ENCODE measurements around the gene EEFSEC. TPM values are rescaled to one million over a fixed set of nuclear protein-coding genes. Genes with fewer than 3 reads are reported as not detected.

The EEFSEC gene
- total RNA-seq, 1 experiment from 2014 or later: 21.3 TPM

DNA sequence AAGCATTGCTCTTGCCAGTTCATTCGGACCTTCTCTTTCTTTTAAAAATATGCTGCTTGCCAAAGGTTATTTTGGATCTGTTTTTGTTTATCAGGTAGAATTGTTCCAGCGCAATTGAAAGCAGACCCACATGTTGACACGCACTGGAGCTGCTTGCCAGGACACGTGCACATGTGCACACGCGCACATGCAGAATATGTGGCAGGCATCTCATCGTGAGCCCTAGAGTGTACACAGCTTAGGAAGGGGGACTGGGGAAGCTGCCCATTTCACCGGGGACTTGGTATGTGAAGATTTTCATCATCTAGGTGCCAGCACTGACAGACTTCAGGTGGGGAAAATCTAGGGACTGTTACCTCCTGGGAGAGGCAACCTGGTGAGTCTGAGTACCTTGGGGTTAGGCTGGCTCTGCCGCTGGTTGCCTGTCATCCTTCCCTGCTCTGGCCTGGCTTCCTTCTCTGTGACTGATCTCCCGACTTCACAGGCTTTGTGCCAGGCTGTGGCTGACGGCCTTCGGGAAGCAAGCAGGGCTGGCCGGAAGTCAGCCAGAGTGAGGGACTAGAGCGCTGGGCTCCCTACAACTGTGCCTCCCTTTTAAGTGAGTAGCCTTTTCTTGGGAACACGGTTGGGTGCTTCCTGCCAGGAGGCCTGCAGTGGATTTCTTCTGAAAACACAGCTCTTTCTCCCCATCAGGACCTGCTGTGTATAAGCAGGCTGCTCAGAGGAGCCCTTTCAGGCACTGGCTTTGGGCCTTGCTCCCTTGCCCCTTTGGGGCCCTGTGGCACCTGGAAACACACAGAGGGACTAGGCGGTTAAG, 129.3 kb downstream of the EEFSEC start:
- Histone ChIP-seq H4K20me1 (ENCODE audit: insufficient read depth) (no peaks in the 10 kb centered on the region), H2AFZ (no peak overlapping the region), H3K4me2 (no peak overlapping the region), H3K27me3 (ENCODE audit: insufficient read depth, low read depth) (no peaks in the 10 kb centered on the region), H3K9me3 (ENCODE audit: insufficient read depth, low read depth) (no peaks in the 10 kb centered on the region), H3K36me3 (ENCODE audit: low read depth) (no peaks in the 10 kb centered on the region), H3F3A (ENCODE audit: insufficient read depth, low read depth) (no peaks in the 10 kb centered on the region), H3K4me1 (replicated peaks; ENCODE audit: insufficient read depth) (peaks cover 13% of the 10 kb centered on the region), H3K9me2 (ENCODE audit: insufficient read depth) (no peaks in the 10 kb centered on the region), H3K4me3 (no peak overlapping the region), H3K79me2 (ENCODE audit: low read depth) (no peaks in the 10 kb centered on the region), H3K27ac (no peak overlapping the region)
- intact Hi-C loops (cut with micrococcal nuclease; ENCODE audit: unreplicated experiment): no loop called here
- no peak for TF ChIP-seq EZH2 (IDR thresholded peaks at IDR 0.05; ENCODE audit: low read depth)
- TF ChIP-seq, protein P1, sequence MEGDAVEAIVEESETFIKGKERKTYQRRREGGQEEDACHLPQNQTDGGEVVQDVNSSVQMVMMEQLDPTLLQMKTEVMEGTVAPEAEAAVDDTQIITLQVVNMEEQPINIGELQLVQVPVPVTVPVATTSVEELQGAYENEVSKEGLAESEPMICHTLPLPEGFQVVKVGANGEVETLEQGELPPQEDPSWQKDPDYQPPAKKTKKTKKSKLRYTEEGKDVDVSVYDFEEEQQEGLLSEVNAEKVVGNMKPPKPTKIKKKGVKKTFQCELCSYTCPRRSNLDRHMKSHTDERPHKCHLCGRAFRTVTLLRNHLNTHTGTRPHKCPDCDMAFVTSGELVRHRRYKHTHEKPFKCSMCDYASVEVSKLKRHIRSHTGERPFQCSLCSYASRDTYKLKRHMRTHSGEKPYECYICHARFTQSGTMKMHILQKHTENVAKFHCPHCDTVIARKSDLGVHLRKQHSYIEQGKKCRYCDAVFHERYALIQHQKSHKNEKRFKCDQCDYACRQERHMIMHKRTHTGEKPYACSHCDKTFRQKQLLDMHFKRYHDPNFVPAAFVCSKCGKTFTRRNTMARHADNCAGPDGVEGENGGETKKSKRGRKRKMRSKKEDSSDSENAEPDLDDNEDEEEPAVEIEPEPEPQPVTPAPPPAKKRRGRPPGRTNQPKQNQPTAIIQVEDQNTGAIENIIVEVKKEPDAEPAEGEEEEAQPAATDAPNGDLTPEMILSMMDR (conservative IDR thresholded peaks at IDR 0.05): no peak
- POLR2A ChIA-PET (ENCODE audit: unreplicated experiment): no interaction called here
- BruUV-seq (replicated peaks): no TSS peak
- CTCF ChIA-PET: interaction anchor here (0.7 kb wide), 1 partner anchor 85 kb away, joined by 3 read pairs; no protein-coding TSS in a partner anchor
- DNase-seq: no peak

- H3K4me1 ChIP-seq (replicated peaks; ENCODE audit: insufficient read depth): peaks cover 4% of the 10 kb centered on the region; the same call in 1 of the 2 replicates
- no peak overlapping the region for H3K27ac ChIP-seq
- no peaks in the 10 kb centered on the region for H3K9me2 ChIP-seq (ENCODE audit: insufficient read depth)
- no peaks in the 10 kb centered on the region for H3K9me3 ChIP-seq (ENCODE audit: insufficient read depth, low read depth)
- no TSS peak for BruUV-seq (replicated peaks)
- no peak for DNase-seq
- H3K4me2 ChIP-seq: no peak overlapping the region
- H3K4me3 ChIP-seq: no peak overlapping the region
- intact Hi-C loops (cut with micrococcal nuclease; ENCODE audit: unreplicated experiment): no loop called here
- H3F3A ChIP-seq (ENCODE audit: insufficient read depth, low read depth): no peaks in the 10 kb centered on the region
- POLR2A ChIA-PET (ENCODE audit: unreplicated experiment): no interaction called here
- CTCF ChIA-PET: no interaction called here
- H3K27me3 ChIP-seq (ENCODE audit: insufficient read depth, low read depth): no peaks in the 10 kb centered on the region
- no peaks in the 10 kb centered on the region for H3K79me2 ChIP-seq (ENCODE audit: low read depth)
- no peaks in the 10 kb centered on the region for H4K20me1 ChIP-seq (ENCODE audit: insufficient read depth)
- H2AFZ ChIP-seq: no peak overlapping the region
- no peak for TF ChIP-seq EZH2 (IDR thresholded peaks at IDR 0.05; ENCODE audit: low read depth)
- TF ChIP-seq, protein P1 (conservative IDR thresholded peaks at IDR 0.05): no peak
- H3K36me3 ChIP-seq (ENCODE audit: low read depth): no peaks in the 10 kb centered on the region
Observed at GRCh38 chr3:128283421-128283820, 130.1 kb downstream of the EEFSEC start.

- no peaks in the 10 kb centered on the region for H3K4me1 ChIP-seq (replicated peaks; ENCODE audit: insufficient read depth)
- no peak overlapping the region for H2AFZ ChIP-seq
- POLR2A ChIA-PET (ENCODE audit: unreplicated experiment): no interaction called here
- no peak overlapping the region for H3K4me2 ChIP-seq
- peaks cover 2% of the 10 kb centered on the region; the same call in 1 of the 2 replicates for H3K9me3 ChIP-seq (ENCODE audit: insufficient read depth, low read depth)
- H4K20me1 ChIP-seq (ENCODE audit: insufficient read depth): no peaks in the 10 kb centered on the region
- no peak for DNase-seq
- no peaks in the 10 kb centered on the region for H3K79me2 ChIP-seq (ENCODE audit: low read depth)
- H3K27me3 ChIP-seq (ENCODE audit: insufficient read depth, low read depth): no peaks in the 10 kb centered on the region
- no peak for TF ChIP-seq EZH2 (IDR thresholded peaks at IDR 0.05; ENCODE audit: low read depth)
- TF ChIP-seq, protein P1 (conservative IDR thresholded peaks at IDR 0.05): no peak
- no peaks in the 10 kb centered on the region for H3K36me3 ChIP-seq (ENCODE audit: low read depth)
- H3K9me2 ChIP-seq (ENCODE audit: insufficient read depth): no peaks in the 10 kb centered on the region
- no TSS peak for BruUV-seq (replicated peaks)
- no peak overlapping the region for H3K4me3 ChIP-seq
- H3K27ac ChIP-seq: no peak overlapping the region
- CTCF ChIA-PET: no interaction called here
- no peaks in the 10 kb centered on the region for H3F3A ChIP-seq (ENCODE audit: insufficient read depth, low read depth)
- intact Hi-C loops (cut with micrococcal nuclease; ENCODE audit: unreplicated experiment): no loop called here
Observed at GRCh38 chr3:128285042-128285966, 132.0 kb downstream of the EEFSEC start.
